ENCODE measurements around the gene SH3BP5. TPM values are rescaled to one million over a fixed set of nuclear protein-coding genes. Genes with fewer than 3 reads are reported as not detected.

The SH3BP5 gene
- total and polyA plus RNA-seq, 2 donors (not counting 1 experiment from before 2014, with no cell fraction given): 6.7 to 12.9 TPM

DNA sequence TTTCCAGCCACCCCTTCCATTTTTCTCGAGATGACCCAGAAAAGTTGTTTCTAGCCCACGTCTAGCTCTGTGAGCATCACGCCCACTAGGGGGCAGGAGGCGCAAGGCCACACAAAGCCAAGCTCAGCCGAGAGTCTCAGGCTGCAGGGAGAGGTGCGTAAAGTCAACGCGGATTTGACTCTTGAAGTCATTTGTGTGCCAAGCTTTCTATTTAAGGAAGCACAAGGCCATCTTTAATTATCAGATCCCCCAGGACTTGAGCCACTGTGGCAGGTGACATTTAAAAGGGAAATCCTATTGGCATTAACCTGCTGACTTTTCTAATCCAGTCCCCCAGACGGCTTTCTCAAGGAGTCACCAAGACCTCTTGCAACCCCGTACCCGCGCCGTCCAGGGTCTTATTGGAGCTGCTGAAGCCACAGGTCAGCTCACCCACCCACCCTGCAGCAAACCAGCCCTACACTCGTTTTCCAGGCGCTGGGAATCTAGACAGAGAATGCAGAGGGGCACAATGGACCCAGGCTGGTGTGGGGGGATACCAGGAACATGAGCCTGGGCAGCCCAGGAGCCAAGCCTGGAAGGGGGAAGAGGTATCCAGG is 64.3 kb downstream of the SH3BP5 start:
- no peaks in the 10 kb centered on the region for H3K36me3 ChIP-seq (ENCODE audit: control insufficient read depth, insufficient read depth, low read length)
- no peak overlapping the region for H3K9ac ChIP-seq (ENCODE audit: insufficient read depth, low read length)
- H3K27ac ChIP-seq (ENCODE audit: insufficient read depth, low read length): no peak overlapping the region
- H3K4me3 ChIP-seq (replicated peaks in 1 of 4; ENCODE audit: control extremely low read depth in 1 of 4, insufficient read depth in 1 of 4, low read depth in 3 of 4, low read length in 4 of 4): no peak overlapping the region
- no peaks in the 10 kb centered on the region for H3K79me2 ChIP-seq (ENCODE audit: control insufficient read depth, insufficient read depth, low read length)
- H2AFZ ChIP-seq (ENCODE audit: low read length): peak overlapping the region; percentile 15
- no peaks in the 10 kb centered on the region for H4K20me1 ChIP-seq (ENCODE audit: control insufficient read depth, extremely low read depth, insufficient read depth, low read length)
- DNase-seq (ENCODE audit: low read depth in 2 of 2): peak; percentile 76 to 88
- H3K4me2 ChIP-seq (ENCODE audit: extremely low read depth, insufficient read depth, low read length): no peak overlapping the region
- H3K4me1 ChIP-seq (ENCODE audit: control insufficient read depth, extremely low read depth, insufficient read depth, low read length): no peaks in the 10 kb centered on the region
- H3K27me3 ChIP-seq (ENCODE audit: control insufficient read depth, insufficient read depth, low read length): no peaks in the 10 kb centered on the region
- TF ChIP-seq, protein P1, sequence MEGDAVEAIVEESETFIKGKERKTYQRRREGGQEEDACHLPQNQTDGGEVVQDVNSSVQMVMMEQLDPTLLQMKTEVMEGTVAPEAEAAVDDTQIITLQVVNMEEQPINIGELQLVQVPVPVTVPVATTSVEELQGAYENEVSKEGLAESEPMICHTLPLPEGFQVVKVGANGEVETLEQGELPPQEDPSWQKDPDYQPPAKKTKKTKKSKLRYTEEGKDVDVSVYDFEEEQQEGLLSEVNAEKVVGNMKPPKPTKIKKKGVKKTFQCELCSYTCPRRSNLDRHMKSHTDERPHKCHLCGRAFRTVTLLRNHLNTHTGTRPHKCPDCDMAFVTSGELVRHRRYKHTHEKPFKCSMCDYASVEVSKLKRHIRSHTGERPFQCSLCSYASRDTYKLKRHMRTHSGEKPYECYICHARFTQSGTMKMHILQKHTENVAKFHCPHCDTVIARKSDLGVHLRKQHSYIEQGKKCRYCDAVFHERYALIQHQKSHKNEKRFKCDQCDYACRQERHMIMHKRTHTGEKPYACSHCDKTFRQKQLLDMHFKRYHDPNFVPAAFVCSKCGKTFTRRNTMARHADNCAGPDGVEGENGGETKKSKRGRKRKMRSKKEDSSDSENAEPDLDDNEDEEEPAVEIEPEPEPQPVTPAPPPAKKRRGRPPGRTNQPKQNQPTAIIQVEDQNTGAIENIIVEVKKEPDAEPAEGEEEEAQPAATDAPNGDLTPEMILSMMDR (conservative IDR thresholded peaks at IDR 0.05 in 1 of 2, IDR thresholded peaks at IDR 0.05 in 1 of 2; ENCODE audit: low read depth in 1 of 2, low read length in 2 of 2): peak; percentile 97
- no peak for TF ChIP-seq EZH2 (IDR thresholded peaks at IDR 0.05; ENCODE audit: low read length, missing control alignments)
- H3K9me3 ChIP-seq (ENCODE audit: control insufficient read depth, insufficient read depth, low read depth, low read length): no peaks in the 10 kb centered on the region

- no peaks in the 10 kb centered on the region for H3K79me2 ChIP-seq (ENCODE audit: control insufficient read depth, insufficient read depth, low read length)
- no peak for DNase-seq (ENCODE audit: low read depth in 2 of 2)
- no peak overlapping the region for H3K9ac ChIP-seq (ENCODE audit: insufficient read depth, low read length)
- no peak for TF ChIP-seq EZH2 (IDR thresholded peaks at IDR 0.05; ENCODE audit: low read length, missing control alignments)
- TF ChIP-seq, protein P1 (conservative IDR thresholded peaks at IDR 0.05 in 1 of 2, IDR thresholded peaks at IDR 0.05 in 1 of 2; ENCODE audit: low read depth in 1 of 2, low read length in 2 of 2): no peak
- no peak overlapping the region for H2AFZ ChIP-seq (ENCODE audit: low read length)
- H3K4me2 ChIP-seq (ENCODE audit: extremely low read depth, insufficient read depth, low read length): no peak overlapping the region
- no peaks in the 10 kb centered on the region for H3K4me1 ChIP-seq (ENCODE audit: control insufficient read depth, extremely low read depth, insufficient read depth, low read length)
- H3K4me3 ChIP-seq (replicated peaks in 1 of 4; ENCODE audit: control extremely low read depth in 1 of 4, insufficient read depth in 1 of 4, low read depth in 3 of 4, low read length in 4 of 4): no peak overlapping the region
- H3K27ac ChIP-seq (ENCODE audit: insufficient read depth, low read length): no peak overlapping the region
- no peaks in the 10 kb centered on the region for H3K27me3 ChIP-seq (ENCODE audit: control insufficient read depth, insufficient read depth, low read length)
- no peaks in the 10 kb centered on the region for H3K9me3 ChIP-seq (ENCODE audit: control insufficient read depth, insufficient read depth, low read depth, low read length)
- no peaks in the 10 kb centered on the region for H4K20me1 ChIP-seq (ENCODE audit: control insufficient read depth, extremely low read depth, insufficient read depth, low read length)
- no peaks in the 10 kb centered on the region for H3K36me3 ChIP-seq (ENCODE audit: control insufficient read depth, insufficient read depth, low read length)
Measured at GRCh38 chr3:15267502-15267901, 64.9 kb downstream of the SH3BP5 start.

DNA sequence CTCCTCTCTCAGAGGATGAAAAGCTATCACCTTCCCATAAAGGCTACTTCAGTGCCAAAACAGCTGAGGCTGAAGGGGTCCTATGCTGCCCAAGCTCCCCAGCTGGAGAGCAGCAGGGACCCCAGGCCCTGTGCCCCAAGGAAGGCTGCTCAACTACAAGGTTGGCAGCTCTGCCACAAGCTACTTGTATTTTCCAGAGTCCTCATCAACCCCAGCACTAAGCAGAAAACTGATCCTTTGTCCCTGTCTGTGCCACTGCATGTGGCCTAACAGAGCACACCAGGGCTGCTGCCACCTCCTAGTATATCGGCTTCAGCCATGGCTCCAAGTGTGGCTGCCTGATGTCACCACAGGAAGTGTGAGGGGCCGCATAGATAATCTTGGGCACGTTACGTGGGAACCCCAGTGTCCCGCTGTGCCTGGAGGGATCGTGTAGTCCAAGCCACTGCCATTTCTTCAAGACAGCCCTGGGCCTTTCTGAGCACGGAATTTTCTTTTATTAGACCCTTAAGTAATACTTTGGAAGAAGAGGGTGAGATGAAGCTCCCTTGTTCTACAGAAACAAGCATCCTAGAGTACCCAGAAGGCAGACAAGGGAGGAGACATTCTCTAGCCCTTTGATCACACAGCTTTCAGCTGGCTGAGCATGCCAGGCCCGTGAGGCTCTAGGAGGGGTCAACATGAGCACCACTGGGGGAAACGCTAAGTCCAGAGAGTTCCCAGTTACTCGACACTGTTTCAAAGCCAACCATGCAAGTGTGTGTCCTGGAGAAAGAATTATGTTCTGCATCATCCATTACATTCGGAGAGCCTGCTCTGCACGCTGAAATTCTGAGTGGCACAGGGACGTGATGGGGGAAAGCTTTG is 65.6 kb downstream of the SH3BP5 start:
- DNase-seq (ENCODE audit: low read depth in 2 of 2): no peak
- H4K20me1 ChIP-seq (ENCODE audit: control insufficient read depth, extremely low read depth, insufficient read depth, low read length): no peaks in the 10 kb centered on the region
- H3K27ac ChIP-seq (ENCODE audit: insufficient read depth, low read length): no peak overlapping the region
- no peaks in the 10 kb centered on the region for H3K79me2 ChIP-seq (ENCODE audit: control insufficient read depth, insufficient read depth, low read length)
- H3K27me3 ChIP-seq (ENCODE audit: control insufficient read depth, insufficient read depth, low read length): no peaks in the 10 kb centered on the region
- no peak for TF ChIP-seq EZH2 (IDR thresholded peaks at IDR 0.05; ENCODE audit: low read length, missing control alignments)
- TF ChIP-seq, protein P1 (conservative IDR thresholded peaks at IDR 0.05 in 1 of 2, IDR thresholded peaks at IDR 0.05 in 1 of 2; ENCODE audit: low read depth in 1 of 2, low read length in 2 of 2): no peak
- no peak overlapping the region for H3K9ac ChIP-seq (ENCODE audit: insufficient read depth, low read length)
- no peaks in the 10 kb centered on the region for H3K9me3 ChIP-seq (ENCODE audit: control insufficient read depth, insufficient read depth, low read depth, low read length)
- H3K36me3 ChIP-seq (ENCODE audit: control insufficient read depth, insufficient read depth, low read length): no peaks in the 10 kb centered on the region
- H3K4me1 ChIP-seq (ENCODE audit: control insufficient read depth, extremely low read depth, insufficient read depth, low read length): no peaks in the 10 kb centered on the region
- no peak overlapping the region for H2AFZ ChIP-seq (ENCODE audit: low read length)
- H3K4me3 ChIP-seq (replicated peaks in 1 of 4; ENCODE audit: control extremely low read depth in 1 of 4, insufficient read depth in 1 of 4, low read depth in 3 of 4, low read length in 4 of 4): no peak overlapping the region
- no peak overlapping the region for H3K4me2 ChIP-seq (ENCODE audit: extremely low read depth, insufficient read depth, low read length)

Data from fibroblast of lung (primary cell).